Activated CD4-positive, alpha-beta T cell treated with anti-CD3 and anti-CD28 coated beads, Interleukin-2, amount 10 ng/mL, durations not matched to agents 7 days and 5 days (primary cell): Measurements from ENCODE around the gene EPB41L3. TPM values are rescaled to one million over a fixed set of nuclear protein-coding genes. Genes with fewer than 3 reads are reported as not detected.

ENCODE experiments used
- CTCF ChIA-PET: fragments of 350-600 bp; sonication (Branson Sonifier 250); formaldehyde crosslinking; loops from one replicate; lab custom pipeline; 2021; ENCODE audit warnings: antibody characterized with exemption; lab: Charles Lee
- POLR2A ChIA-PET: fragments of 350-600 bp; sonication (Branson Sonifier 250); formaldehyde crosslinking; loops from one replicate; lab custom pipeline; 2021; ENCODE audit warnings: antibody characterized with exemption; lab: Charles Lee
- DNase-seq: peaks from one replicate; pipeline ENCODE4 v3.0.0-alpha.2; 2020
- H3K27ac Mint-ChIP-seq: one replicate; pipeline ENCODE4 v1.8.0; 2021; ENCODE audit warnings: mild to moderate bottlenecking, moderate library complexity, mixed read lengths
- H3K27me3 Mint-ChIP-seq: one replicate; pipeline ENCODE4 v1.8.0; 2021; ENCODE audit warnings: mixed read lengths
- H3K36me3 Mint-ChIP-seq: one replicate; pipeline ENCODE4 v1.8.0; 2021; ENCODE audit warnings: low read depth, mixed read lengths
- H3K4me1 Mint-ChIP-seq: one replicate; pipeline ENCODE4 v1.8.0; 2021; ENCODE audit warnings: mixed read lengths
- H3K4me3 Mint-ChIP-seq: one replicate; pipeline ENCODE4 v1.8.0; 2021; ENCODE audit warnings: mild to moderate bottlenecking, moderate library complexity, mixed read lengths
- H3K9me3 Mint-ChIP-seq: one replicate; pipeline ENCODE4 v1.8.0; 2021; ENCODE audit warnings: mixed read lengths
- total RNA-seq, 2 experiments: library from RNA; stranded (reverse); gene quantifications; one replicate each; pipeline ENCODE4 v1.2.3, GENCODE V29; 2021

The EPB41L3 gene
- total RNA-seq, 2 experiments from 2014 or later, result 13.7 to 14.0 TPM

- Mint-ChIP-seq H3K27ac (no peak overlapping the region), H3K4me1 (peaks cover 17% of the 10 kb centered on the region), H3K36me3 (no peaks in the 10 kb centered on the region), H3K9me3 (no peaks in the 10 kb centered on the region), H3K27me3 (no peaks in the 10 kb centered on the region), H3K4me3 (no peak overlapping the region)
- DNase-seq, result no peak
- POLR2A ChIA-PET, result no interaction called here
- CTCF ChIA-PET, result no interaction called here
Observed at GRCh38 chr18:5397102-5397501, 146.7 kb downstream of the EPB41L3 start.

GRCh38 chr18:5395860-5396448, 147.8 kb downstream of the EPB41L3 start:
- H3K27me3 Mint-ChIP-seq, result no peaks in the 10 kb centered on the region
- CTCF ChIA-PET, result no interaction called here
- H3K27ac Mint-ChIP-seq, result peak overlapping the region; percentile 3
- POLR2A ChIA-PET, result no interaction called here
- H3K4me1 Mint-ChIP-seq, result peaks cover 17% of the 10 kb centered on the region
- H3K36me3 Mint-ChIP-seq, result no peaks in the 10 kb centered on the region
- no peak for DNase-seq
- H3K9me3 Mint-ChIP-seq, result no peaks in the 10 kb centered on the region
- H3K4me3 Mint-ChIP-seq, result no peak overlapping the region

- Mint-ChIP-seq H3K9me3 (no peaks in the 10 kb centered on the region), H3K27me3 (no peaks in the 10 kb centered on the region), H3K4me3 (no peak overlapping the region), H3K36me3 (no peaks in the 10 kb centered on the region), H3K4me1 (peaks cover 11% of the 10 kb centered on the region), H3K27ac (no peak overlapping the region)
- POLR2A ChIA-PET, result no interaction called here
- CTCF ChIA-PET, result no interaction called here
- DNase-seq, result no peak
Observed at GRCh38 chr18:5393779-5394178, 150.0 kb downstream of the EPB41L3 start.

- Mint-ChIP-seq H3K27ac (no peak overlapping the region), H3K36me3 (no peaks in the 10 kb centered on the region), H3K27me3 (no peaks in the 10 kb centered on the region), H3K4me1 (peaks cover 11% of the 10 kb centered on the region), H3K9me3 (no peaks in the 10 kb centered on the region), H3K4me3 (no peak overlapping the region)
- DNase-seq, result no peak
- CTCF ChIA-PET, result no interaction called here
- POLR2A ChIA-PET, result no interaction called here
Observed at GRCh38 chr18:5391409-5391808, 152.4 kb downstream of the EPB41L3 start.

GRCh38 chr18:5389356-5389755, 154.4 kb downstream of the EPB41L3 start:
- CTCF ChIA-PET, result no interaction called here
- POLR2A ChIA-PET, result no interaction called here
- no peaks in the 10 kb centered on the region for H3K27me3 Mint-ChIP-seq

GRCh38 chr18:5388896-5389295, 154.9 kb downstream of the EPB41L3 start:
- DNase-seq, result no peak
- Mint-ChIP-seq H3K27ac (no peak overlapping the region), H3K9me3 (no peaks in the 10 kb centered on the region), H3K4me1 (peaks cover 3% of the 10 kb centered on the region), H3K27me3 (no peaks in the 10 kb centered on the region), H3K36me3 (no peaks in the 10 kb centered on the region), H3K4me3 (no peak overlapping the region)
- ChIA-PET POLR2A (no interaction called here), CTCF (no interaction called here)

More at GRCh38 chr18:5389356-5389755, 154.4 kb downstream of the EPB41L3 start:
- Mint-ChIP-seq H3K9me3 (no peaks in the 10 kb centered on the region), H3K27ac (no peak overlapping the region), H3K4me1 (peaks cover 3% of the 10 kb centered on the region), H3K4me3 (no peak overlapping the region), H3K36me3 (no peaks in the 10 kb centered on the region)
- no peak for DNase-seq

GRCh38 chr18:5380586-5380985, 163.2 kb downstream of the EPB41L3 start:
- no peak for DNase-seq
- no peaks in the 10 kb centered on the region for H3K9me3 Mint-ChIP-seq
- peaks cover 1% of the 10 kb centered on the region for H3K27me3 Mint-ChIP-seq
- H3K4me1 Mint-ChIP-seq, result no peaks in the 10 kb centered on the region
- no peak overlapping the region for H3K4me3 Mint-ChIP-seq
- CTCF ChIA-PET, result no interaction called here
- H3K36me3 Mint-ChIP-seq, result no peaks in the 10 kb centered on the region
- POLR2A ChIA-PET, result no interaction called here
- H3K27ac Mint-ChIP-seq, result no peak overlapping the region

- H3K4me3 Mint-ChIP-seq, result no peak overlapping the region
- H3K27ac Mint-ChIP-seq, result no peak overlapping the region
- POLR2A ChIA-PET, result no interaction called here
- CTCF ChIA-PET, result no interaction called here
- H3K36me3 Mint-ChIP-seq, result no peaks in the 10 kb centered on the region
- no peaks in the 10 kb centered on the region for H3K4me1 Mint-ChIP-seq
- H3K27me3 Mint-ChIP-seq, result no peaks in the 10 kb centered on the region
- no peak for DNase-seq
- no peaks in the 10 kb centered on the region for H3K9me3 Mint-ChIP-seq
Observed at GRCh38 chr18:5376986-5377385, 166.8 kb downstream of the EPB41L3 start.

GRCh38 chr18:5370332-5370731, 173.5 kb downstream of the EPB41L3 start:
- Mint-ChIP-seq H3K4me1 (no peaks in the 10 kb centered on the region), H3K9me3 (no peaks in the 10 kb centered on the region), H3K36me3 (no peaks in the 10 kb centered on the region), H3K4me3 (no peak overlapping the region), H3K27me3 (peaks cover 3% of the 10 kb centered on the region), H3K27ac (no peak overlapping the region)
- DNase-seq, result no peak
- POLR2A ChIA-PET, result no interaction called here
- CTCF ChIA-PET, result no interaction called here

- Mint-ChIP-seq H3K36me3 (no peaks in the 10 kb centered on the region), H3K27ac (no peak overlapping the region), H3K27me3 (peaks cover 5% of the 10 kb centered on the region), H3K9me3 (no peaks in the 10 kb centered on the region), H3K4me3 (no peak overlapping the region), H3K4me1 (no peaks in the 10 kb centered on the region)
- CTCF ChIA-PET, result no interaction called here
- no peak for DNase-seq
- POLR2A ChIA-PET, result interaction anchor here (0.6 kb wide), 1 partner anchor 540 kb away, joined by 3 read pairs; no protein-coding TSS in a partner anchor
Observed at GRCh38 chr18:5369513-5369912, 174.3 kb downstream of the EPB41L3 start.

GRCh38 chr18:5365443-5365842, 178.4 kb downstream of the EPB41L3 start:
- Mint-ChIP-seq H3K9me3 (no peaks in the 10 kb centered on the region), H3K36me3 (no peaks in the 10 kb centered on the region), H3K27ac (no peak overlapping the region), H3K4me3 (no peak overlapping the region), H3K4me1 (no peaks in the 10 kb centered on the region), H3K27me3 (peaks cover 4% of the 10 kb centered on the region)
- DNase-seq, result no peak
- CTCF ChIA-PET, result no interaction called here
- POLR2A ChIA-PET, result no interaction called here

GRCh38 chr18:5350636-5351035, 193.2 kb downstream of the EPB41L3 start:
- H3K4me1 Mint-ChIP-seq, result no peaks in the 10 kb centered on the region
- DNase-seq, result no peak
- no peaks in the 10 kb centered on the region for H3K36me3 Mint-ChIP-seq
- H3K27ac Mint-ChIP-seq, result no peak overlapping the region
- CTCF ChIA-PET, result no interaction called here
- peaks cover 13% of the 10 kb centered on the region for H3K9me3 Mint-ChIP-seq
- POLR2A ChIA-PET, result no interaction called here
- H3K27me3 Mint-ChIP-seq, result no peaks in the 10 kb centered on the region
- H3K4me3 Mint-ChIP-seq, result no peak overlapping the region
